AML-193 (cell line): ENCODE results near the gene LCAT.

ENCODE experiments used
- DNase-seq, 2 experiments: peaks; one replicate each; lab custom pipeline; 2025; lab: John Stamatoyannopoulos, UW

Gene LCAT

DNA sequence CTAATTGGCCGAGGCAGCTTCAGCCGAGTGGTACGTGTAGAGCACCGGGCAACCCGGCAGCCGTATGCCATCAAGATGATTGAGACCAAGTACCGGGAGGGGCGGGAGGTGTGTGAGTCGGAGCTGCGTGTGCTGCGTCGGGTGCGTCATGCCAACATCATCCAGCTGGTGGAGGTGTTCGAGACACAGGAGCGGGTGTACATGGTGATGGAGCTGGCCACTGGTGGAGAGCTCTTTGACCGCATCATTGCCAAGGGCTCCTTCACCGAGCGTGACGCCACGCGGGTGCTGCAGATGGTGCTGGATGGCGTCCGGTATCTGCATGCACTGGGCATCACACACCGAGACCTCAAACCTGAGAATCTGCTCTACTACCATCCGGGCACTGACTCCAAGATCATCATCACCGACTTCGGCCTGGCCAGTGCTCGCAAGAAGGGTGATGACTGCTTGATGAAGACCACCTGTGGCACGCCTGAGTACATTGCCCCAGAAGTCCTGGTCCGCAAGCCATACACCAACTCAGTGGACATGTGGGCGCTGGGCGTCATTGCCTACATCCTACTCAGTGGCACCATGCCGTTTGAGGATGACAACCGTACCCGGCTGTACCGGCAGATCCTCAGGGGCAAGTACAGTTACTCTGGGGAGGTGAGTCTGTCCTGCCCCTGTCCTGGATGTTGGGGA is 34.7 kb downstream of the LCAT start:
- no peak for DNase-seq

DNA sequence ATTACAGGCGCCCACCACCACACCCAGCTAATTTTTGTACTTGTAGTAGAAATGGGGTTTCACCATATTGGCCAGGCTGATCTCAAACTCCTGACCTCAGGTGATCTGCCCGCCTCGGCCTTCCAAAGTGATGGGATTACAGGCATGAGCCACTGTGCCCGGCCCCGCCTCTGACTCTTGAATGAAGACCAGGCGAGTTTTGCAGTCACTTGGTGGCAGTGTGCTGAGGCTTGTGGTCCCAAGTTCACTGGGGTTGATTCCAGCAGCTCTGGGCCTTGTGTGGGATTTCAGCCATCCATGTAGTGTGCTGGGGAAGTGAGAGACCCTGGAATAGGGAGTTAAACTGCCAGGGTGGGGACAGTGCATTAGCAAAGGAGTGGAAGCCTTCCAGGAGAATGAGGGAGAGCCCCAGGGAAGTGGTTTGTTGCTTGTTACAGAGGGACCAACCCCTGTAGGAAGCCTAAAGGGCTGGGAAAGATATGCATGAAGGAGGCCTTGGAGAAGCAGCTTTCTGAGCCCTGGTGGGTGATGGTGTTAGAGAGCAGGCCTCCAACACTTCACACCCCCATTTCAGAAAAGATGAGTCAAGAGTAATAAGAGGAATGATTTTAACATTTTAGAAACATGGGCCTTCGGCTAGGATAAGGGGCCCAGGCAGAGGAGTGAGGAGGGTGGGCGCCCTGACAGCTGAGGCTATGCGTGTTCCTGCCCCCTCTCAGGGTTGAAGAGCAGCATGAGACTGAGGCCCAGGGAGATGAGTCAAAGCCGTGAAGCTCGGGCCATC is 36.3 kb downstream of the LCAT start:
- DNase-seq = no peak

DNA sequence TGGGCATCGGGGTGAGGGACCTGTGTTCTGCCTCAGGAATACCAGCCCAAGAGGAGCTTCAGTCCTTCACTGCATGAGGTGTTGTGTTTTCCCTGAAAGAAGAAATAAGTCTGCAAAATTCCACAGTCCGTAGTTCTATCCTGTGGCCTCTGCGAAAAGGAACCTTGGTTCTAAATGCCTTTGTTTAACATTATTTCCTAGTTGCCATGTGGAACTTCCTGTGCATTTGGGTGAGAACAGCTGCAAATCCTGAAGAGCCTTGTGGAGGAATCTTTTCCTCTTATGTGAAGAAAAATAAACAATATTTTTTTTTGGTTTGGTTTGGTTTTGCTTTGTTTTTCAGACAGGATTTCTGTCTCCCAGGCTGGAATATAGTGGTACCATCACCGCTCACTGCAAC is 41.1 kb downstream of the LCAT start:
- no peak for DNase-seq

DNA sequence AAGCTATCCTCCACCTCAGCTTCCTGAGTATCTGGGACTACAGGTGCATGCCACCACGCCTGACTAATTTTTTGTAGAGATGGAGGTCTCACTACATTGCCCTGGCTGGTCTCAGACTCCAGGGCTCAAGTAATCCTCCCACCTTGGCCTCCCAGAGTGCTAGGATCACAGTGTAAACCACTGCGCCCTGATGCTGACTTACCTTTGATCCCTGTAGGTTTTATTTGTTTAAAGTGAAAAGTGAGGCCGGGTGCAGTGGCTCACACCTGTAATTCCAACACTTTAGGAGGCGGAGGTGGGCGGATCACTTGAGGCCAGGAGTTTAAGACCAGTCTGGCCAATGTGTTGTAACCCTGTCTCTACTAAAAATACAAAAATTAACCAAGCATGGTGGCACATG is 42.2 kb downstream of the LCAT start:
- no peak for DNase-seq

GRCh38 chr16:67897231-67897630 is 46.7 kb downstream of the LCAT start:
- DNase-seq = no peak

- no peak for DNase-seq
These were observed 50.0 kb downstream of the LCAT start for GRCh38 chr16:67893743-67894399.

- DNase-seq = peak; percentile 88 to 91
These were observed 50.8 kb downstream of the LCAT start, which contains the start of gene PSKH1 for GRCh38 chr16:67892899-67893742. Gene PSKH1 (plus strand): TSS chr16:67893254. CDS start chr16:67908750, 15,496 bp downstream.

- no peak for DNase-seq
These were observed 51.5 kb downstream of the LCAT start for GRCh38 chr16:67892375-67892774.
